IPS DF 6.9 (cell line): ENCODE results near the gene PARP12.

Experiments
- DNase-seq: peaks from one replicate; pipeline ENCODE4 v3.0.0-alpha.2; 2013; ENCODE audit warnings: low read depth, low spot score
- H3K27ac ChIP-seq: one replicate; pipeline ENCODE4 v1.5.1; 2013; ENCODE audit warnings: low read length, control low read depth
- H3K27me3 ChIP-seq: 2 replicates; pipeline ENCODE4 v1.6.1; 2013; ENCODE audit warnings: mild to moderate bottlenecking, low read length; ENCODE audit not compliant: control insufficient read depth, insufficient read depth
- H3K36me3 ChIP-seq: 2 replicates; pipeline ENCODE4 v1.6.1; 2013; ENCODE audit warnings: low read length; ENCODE audit not compliant: control insufficient read depth, insufficient read depth
- H3K4me1 ChIP-seq: 2 replicates; pipeline ENCODE4 v1.6.1; 2013; ENCODE audit warnings: low read length; ENCODE audit not compliant: control insufficient read depth, insufficient read depth
- H3K4me3 ChIP-seq: 2 replicates; pipeline ENCODE4 v1.5.1; 2013; ENCODE audit warnings: mild to moderate bottlenecking, low read length
- H3K9me3 ChIP-seq: 2 replicates; pipeline ENCODE4 v1.6.1; 2013; ENCODE audit warnings: low read length, inconsistent platforms; ENCODE audit not compliant: control insufficient read depth, insufficient read depth
- WGBS: extraction: QIAGEN DNeasy Blood & Tissue Kit; methylation state at CpG from one replicate; pipeline ENCODE4 v1.1.7; 2013; ENCODE audit warnings: mixed read lengths, missing lambda C conversion rate; ENCODE audit not compliant: insufficient read length, insufficient coverage; 5-methylcytosine and 5-hydroxymethylcytosine counted together

The PARP12 gene

GRCh38 chr7:140017034-140017433, 45.7 kb downstream of the PARP12 start:
- no CpG with 5 or more reads among the region's 7 CpGs for WGBS
- no peak for DNase-seq
- no peaks in the 10 kb centered on the region for H3K9me3 ChIP-seq
- H3K36me3 ChIP-seq, result no peaks in the 10 kb centered on the region
- no peaks in the 10 kb centered on the region for H3K4me1 ChIP-seq
- H3K4me3 ChIP-seq, result no peak overlapping the region
- H3K27ac ChIP-seq, result no peak overlapping the region
- H3K27me3 ChIP-seq, result no peaks in the 10 kb centered on the region

GRCh38 chr7:140016540-140016939, 46.2 kb downstream of the PARP12 start:
- Histone ChIP-seq H3K36me3 (no peaks in the 10 kb centered on the region), H3K27me3 (no peaks in the 10 kb centered on the region), H3K4me1 (no peaks in the 10 kb centered on the region), H3K9me3 (no peaks in the 10 kb centered on the region), H3K27ac (no peak overlapping the region), H3K4me3 (no peak overlapping the region)
- no CpG with 5 or more reads among the region's 9 CpGs for WGBS
- no peak for DNase-seq

- Histone ChIP-seq H3K4me3 (no peak overlapping the region), H3K4me1 (no peaks in the 10 kb centered on the region), H3K36me3 (no peaks in the 10 kb centered on the region), H3K27ac (no peak overlapping the region), H3K27me3 (no peaks in the 10 kb centered on the region), H3K9me3 (no peaks in the 10 kb centered on the region)
- no peak for DNase-seq
- no CpG with 5 or more reads among the region's 11 CpGs for WGBS
Observed at GRCh38 chr7:140015471-140015970, 47.2 kb downstream of the PARP12 start.

- no peak for DNase-seq
- H3K4me3 ChIP-seq, result no peak overlapping the region
- no peak overlapping the region for H3K27ac ChIP-seq
- H3K4me1 ChIP-seq, result no peaks in the 10 kb centered on the region
- H3K27me3 ChIP-seq, result no peaks in the 10 kb centered on the region
- no peaks in the 10 kb centered on the region for H3K36me3 ChIP-seq
- no peaks in the 10 kb centered on the region for H3K9me3 ChIP-seq
- WGBS, result no CpG with 5 or more reads among the region's 10 CpGs
Observed at GRCh38 chr7:140014123-140014522, 48.6 kb downstream of the PARP12 start.

GRCh38 chr7:140013676-140014075, 49.1 kb downstream of the PARP12 start:
- no CpG with 5 or more reads among the region's 4 CpGs for WGBS
- Histone ChIP-seq H3K9me3 (no peaks in the 10 kb centered on the region), H3K27me3 (no peaks in the 10 kb centered on the region), H3K4me3 (no peak overlapping the region), H3K4me1 (no peaks in the 10 kb centered on the region), H3K36me3 (no peaks in the 10 kb centered on the region), H3K27ac (no peak overlapping the region)
- no peak for DNase-seq

GRCh38 chr7:140010194-140010895, 52.4 kb downstream of the PARP12 start:
- no peaks in the 10 kb centered on the region for H3K36me3 ChIP-seq
- no CpG with 5 or more reads among the region's 9 CpGs for WGBS
- no peak for DNase-seq
- no peak overlapping the region for H3K4me3 ChIP-seq
- H3K9me3 ChIP-seq, result no peaks in the 10 kb centered on the region
- H3K27me3 ChIP-seq, result no peaks in the 10 kb centered on the region
- peaks cover 1% of the 10 kb centered on the region; the same call in 1 of the 2 replicates for H3K4me1 ChIP-seq
- no peak overlapping the region for H3K27ac ChIP-seq

- no peak overlapping the region for H3K27ac ChIP-seq
- H3K4me1 ChIP-seq, result peaks cover 1% of the 10 kb centered on the region; the same call in 1 of the 2 replicates
- H3K4me3 ChIP-seq, result no peak overlapping the region
- no peak for DNase-seq
- no peaks in the 10 kb centered on the region for H3K27me3 ChIP-seq
- no CpG with 5 or more reads among the region's 11 CpGs for WGBS
- H3K9me3 ChIP-seq, result no peaks in the 10 kb centered on the region
- H3K36me3 ChIP-seq, result no peaks in the 10 kb centered on the region
Observed at GRCh38 chr7:140009735-140010134, 53.0 kb downstream of the PARP12 start.

GRCh38 chr7:140008755-140009610, 53.8 kb downstream of the PARP12 start:
- WGBS, result no CpG with 5 or more reads among the region's 16 CpGs
- no peak for DNase-seq
- no peak overlapping the region for H3K4me3 ChIP-seq
- peaks cover 1% of the 10 kb centered on the region; the same call in 1 of the 2 replicates for H3K4me1 ChIP-seq
- no peak overlapping the region for H3K27ac ChIP-seq
- no peaks in the 10 kb centered on the region for H3K36me3 ChIP-seq
- no peaks in the 10 kb centered on the region for H3K9me3 ChIP-seq
- H3K27me3 ChIP-seq, result no peaks in the 10 kb centered on the region

GRCh38 chr7:140007051-140007690, 55.6 kb downstream of the PARP12 start:
- H3K4me1 ChIP-seq, result peaks cover 1% of the 10 kb centered on the region; the same call in 1 of the 2 replicates
- no CpG with 5 or more reads among the region's 11 CpGs for WGBS
- no peaks in the 10 kb centered on the region for H3K36me3 ChIP-seq
- H3K9me3 ChIP-seq, result no peaks in the 10 kb centered on the region
- H3K27ac ChIP-seq, result no peak overlapping the region
- H3K4me3 ChIP-seq, result no peak overlapping the region
- DNase-seq, result no peak
- no peaks in the 10 kb centered on the region for H3K27me3 ChIP-seq

GRCh38 chr7:140006600-140006999, 56.2 kb downstream of the PARP12 start:
- Histone ChIP-seq H3K27ac (no peak overlapping the region), H3K4me1 (peaks cover 1% of the 10 kb centered on the region; the same call in 1 of the 2 replicates), H3K27me3 (no peaks in the 10 kb centered on the region), H3K36me3 (no peaks in the 10 kb centered on the region), H3K4me3 (no peak overlapping the region), H3K9me3 (no peaks in the 10 kb centered on the region)
- DNase-seq, result no peak
- no CpG with 5 or more reads among the region's 10 CpGs for WGBS
